Osteoblast (primary cell): ENCODE results near the gene RIC8B. TPM values are rescaled to one million over a fixed set of nuclear protein-coding genes. Genes with fewer than 3 reads are reported as not detected.

Source experiments
- DNase-seq: peaks from one replicate; pipeline ENCODE4 v3.0.0; 2011; ENCODE audit warnings: low spot score, mixed read lengths; ENCODE audit not compliant: insufficient read length; ENCODE audit errors: missing footprints
- H2AFZ ChIP-seq: 2 replicates; pipeline ENCODE4 v1.6.0; 2011; ENCODE audit warnings: mild to moderate bottlenecking, low read length
- H3K27ac ChIP-seq: 2 replicates; pipeline ENCODE4 v1.5.1; 2011; ENCODE audit warnings: mild to moderate bottlenecking, low read depth, low read length, moderate library complexity
- H3K27me3 ChIP-seq: 2 replicates; pipeline ENCODE4 v1.6.0; 2012; ENCODE audit warnings: mild to moderate bottlenecking, control low read depth, inconsistent platforms, low read length, moderate library complexity; ENCODE audit not compliant: insufficient read depth
- H3K36me3 ChIP-seq: 2 replicates; pipeline ENCODE4 v1.5.1; 2011; ENCODE audit warnings: mild to moderate bottlenecking, low read length, control low read depth, moderate library complexity; ENCODE audit not compliant: insufficient read depth
- H3K4me1 ChIP-seq: 2 replicates; pipeline ENCODE4 v1.5.1; 2011; ENCODE audit warnings: mild to moderate bottlenecking, low read length, control low read depth, moderate library complexity; ENCODE audit not compliant: insufficient read depth
- H3K4me2 ChIP-seq: 2 replicates; pipeline ENCODE4 v1.6.0; 2011; ENCODE audit warnings: mild to moderate bottlenecking, low read length; ENCODE audit not compliant: insufficient read depth
- H3K4me3 ChIP-seq: fragments of 200-600 bp; sonication (generic); 3 replicates; pipeline ENCODE4 v1.5.1; 2012; ENCODE audit warnings: mild to moderate bottlenecking, low read length, inconsistent platforms; ENCODE audit not compliant: insufficient read depth
- H3K79me2 ChIP-seq: 2 replicates; pipeline ENCODE4 v1.6.0; 2012; ENCODE audit warnings: mild to moderate bottlenecking, low read length, control low read depth, inconsistent platforms; ENCODE audit not compliant: insufficient read depth
- H3K9me3 ChIP-seq: 2 replicates; pipeline ENCODE4 v1.5.1; 2011; ENCODE audit warnings: low read depth, low read length, control low read depth
- H4K20me1 ChIP-seq: 2 replicates; pipeline ENCODE4 v1.6.0; 2012; ENCODE audit warnings: mild to moderate bottlenecking, low read length, control low read depth; ENCODE audit not compliant: insufficient read depth
- total RNA-seq: library from RNA; depleted of rRNA; stranded (reverse); fragments of >200 nt; gene quantifications from 2 replicates; pipeline ENCODE4 v1.2.3, GENCODE V29; 2012
- TF ChIP-seq, protein P1 (sequence below): IDR thresholded peaks from 2 replicates; pipeline ENCODE4 v1.5.1; 2011; ENCODE audit warnings: mild to moderate bottlenecking, low read depth, low read length, moderate library complexity; ENCODE audit errors: extremely low read depth

The RIC8B gene
- total RNA-seq, 1 donor: 13.4 TPM

DNA sequence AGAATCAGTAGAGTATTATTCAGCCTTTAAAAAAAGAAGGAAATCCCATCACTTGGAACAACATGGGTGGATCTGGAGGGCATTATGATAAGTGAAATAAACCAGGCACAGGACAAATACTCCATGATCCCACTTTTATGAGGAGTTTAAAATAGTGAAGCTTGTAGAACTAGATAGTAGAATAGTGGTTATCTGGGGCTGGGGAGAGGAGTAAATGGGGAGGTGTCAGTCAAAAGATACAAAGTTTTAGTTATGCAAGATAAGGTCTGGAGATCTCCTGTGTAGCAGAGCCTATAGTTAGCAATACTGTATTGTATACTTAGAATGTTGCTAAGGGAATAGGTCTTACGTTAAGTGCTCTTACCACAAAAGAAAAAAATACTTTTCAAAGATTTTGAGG lies 64.9 kb downstream of the RIC8B start:
- Histone ChIP-seq H3K79me2 (no peaks in the 10 kb centered on the region), H3K4me1 (peaks cover 13% of the 10 kb centered on the region), H4K20me1 (no peaks in the 10 kb centered on the region), H3K27ac (no peak overlapping the region), H3K9me3 (no peaks in the 10 kb centered on the region), H3K36me3 (peaks cover 9% of the 10 kb centered on the region), H3K27me3 (no peaks in the 10 kb centered on the region), H3K4me3 (no peak overlapping the region), H3K4me2 (no peak overlapping the region), H2AFZ (no peak overlapping the region)
- TF ChIP-seq, protein P1, sequence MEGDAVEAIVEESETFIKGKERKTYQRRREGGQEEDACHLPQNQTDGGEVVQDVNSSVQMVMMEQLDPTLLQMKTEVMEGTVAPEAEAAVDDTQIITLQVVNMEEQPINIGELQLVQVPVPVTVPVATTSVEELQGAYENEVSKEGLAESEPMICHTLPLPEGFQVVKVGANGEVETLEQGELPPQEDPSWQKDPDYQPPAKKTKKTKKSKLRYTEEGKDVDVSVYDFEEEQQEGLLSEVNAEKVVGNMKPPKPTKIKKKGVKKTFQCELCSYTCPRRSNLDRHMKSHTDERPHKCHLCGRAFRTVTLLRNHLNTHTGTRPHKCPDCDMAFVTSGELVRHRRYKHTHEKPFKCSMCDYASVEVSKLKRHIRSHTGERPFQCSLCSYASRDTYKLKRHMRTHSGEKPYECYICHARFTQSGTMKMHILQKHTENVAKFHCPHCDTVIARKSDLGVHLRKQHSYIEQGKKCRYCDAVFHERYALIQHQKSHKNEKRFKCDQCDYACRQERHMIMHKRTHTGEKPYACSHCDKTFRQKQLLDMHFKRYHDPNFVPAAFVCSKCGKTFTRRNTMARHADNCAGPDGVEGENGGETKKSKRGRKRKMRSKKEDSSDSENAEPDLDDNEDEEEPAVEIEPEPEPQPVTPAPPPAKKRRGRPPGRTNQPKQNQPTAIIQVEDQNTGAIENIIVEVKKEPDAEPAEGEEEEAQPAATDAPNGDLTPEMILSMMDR: no peak
- DNase-seq: no peak

DNA sequence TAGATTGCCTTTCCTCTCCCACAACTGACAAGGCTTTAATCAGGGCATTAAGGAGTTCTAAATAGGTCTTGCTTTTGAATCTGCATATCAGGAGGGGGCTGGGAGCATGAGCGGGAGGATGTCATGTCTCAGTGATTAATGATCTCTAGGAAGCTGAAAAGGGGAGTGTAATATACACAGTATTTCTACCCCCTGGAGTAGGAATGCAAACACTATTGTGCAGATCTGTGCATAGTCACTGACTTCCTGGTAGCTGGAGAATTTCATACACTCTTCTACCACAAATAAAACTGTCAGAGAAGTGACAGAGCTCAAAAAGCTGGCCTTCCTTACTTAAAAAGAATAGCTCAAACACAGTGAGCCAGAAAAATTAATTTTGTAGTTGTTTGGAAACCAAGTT lies 65.8 kb downstream of the RIC8B start:
- Histone ChIP-seq H3K27ac (no peak overlapping the region), H3K9me3 (no peaks in the 10 kb centered on the region), H3K4me3 (no peak overlapping the region), H4K20me1 (no peaks in the 10 kb centered on the region), H3K4me2 (no peak overlapping the region), H3K79me2 (no peaks in the 10 kb centered on the region), H3K36me3 (peaks cover 9% of the 10 kb centered on the region), H3K4me1 (peaks cover 13% of the 10 kb centered on the region), H3K27me3 (no peaks in the 10 kb centered on the region), H2AFZ (no peak overlapping the region)
- TF ChIP-seq, protein P1: no peak
- peak; percentile 26 for DNase-seq

DNA sequence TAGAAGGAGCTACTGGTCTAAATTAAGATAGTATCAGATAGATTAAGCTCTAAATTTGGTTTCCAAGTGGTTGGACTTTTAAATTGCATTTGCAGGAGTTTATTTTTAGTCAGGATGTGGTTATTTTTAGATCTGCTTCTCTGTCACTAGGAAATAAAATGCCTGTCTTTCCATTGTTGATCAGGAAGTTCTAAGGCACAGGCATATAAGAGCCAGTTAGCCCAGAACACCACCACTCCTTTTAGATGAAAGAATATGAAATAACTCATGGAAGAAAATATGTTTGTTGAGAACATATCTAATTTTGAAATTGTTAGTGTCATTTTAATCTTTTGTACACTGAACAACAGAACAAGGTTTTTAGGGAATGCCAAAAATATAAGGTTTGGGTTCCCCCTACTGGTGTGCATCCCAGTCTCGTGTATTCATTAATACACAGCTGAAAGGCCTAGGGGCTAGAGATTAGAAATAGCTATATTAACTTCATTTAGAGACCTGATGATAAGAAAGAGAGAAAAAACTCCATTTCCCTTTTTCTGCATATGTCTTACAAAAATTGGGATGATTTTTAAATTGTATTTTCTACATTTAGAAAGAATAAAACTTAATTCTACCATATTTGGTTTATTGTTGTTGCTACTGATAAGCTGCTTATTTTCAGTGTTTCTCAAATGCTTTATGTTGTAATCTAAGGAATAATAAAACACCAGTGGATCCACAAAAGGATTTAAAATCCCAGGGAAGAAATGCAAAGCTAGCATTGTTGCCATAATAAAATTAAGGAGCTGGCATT lies 67.2 kb downstream of the RIC8B start:
- peaks cover 15% of the 10 kb centered on the region for H3K36me3 ChIP-seq
- H3K79me2 ChIP-seq: no peaks in the 10 kb centered on the region
- DNase-seq: peak; percentile 68
- peak overlapping the region; percentile 45 for H3K27ac ChIP-seq
- no peaks in the 10 kb centered on the region for H3K27me3 ChIP-seq
- H3K4me3 ChIP-seq: no peak overlapping the region
- H3K4me1 ChIP-seq: peaks cover 13% of the 10 kb centered on the region
- H4K20me1 ChIP-seq: no peaks in the 10 kb centered on the region
- no peak overlapping the region for H3K4me2 ChIP-seq
- no peaks in the 10 kb centered on the region for H3K9me3 ChIP-seq
- TF ChIP-seq, protein P1: peak; percentile 66
- H2AFZ ChIP-seq: no peak overlapping the region

DNA sequence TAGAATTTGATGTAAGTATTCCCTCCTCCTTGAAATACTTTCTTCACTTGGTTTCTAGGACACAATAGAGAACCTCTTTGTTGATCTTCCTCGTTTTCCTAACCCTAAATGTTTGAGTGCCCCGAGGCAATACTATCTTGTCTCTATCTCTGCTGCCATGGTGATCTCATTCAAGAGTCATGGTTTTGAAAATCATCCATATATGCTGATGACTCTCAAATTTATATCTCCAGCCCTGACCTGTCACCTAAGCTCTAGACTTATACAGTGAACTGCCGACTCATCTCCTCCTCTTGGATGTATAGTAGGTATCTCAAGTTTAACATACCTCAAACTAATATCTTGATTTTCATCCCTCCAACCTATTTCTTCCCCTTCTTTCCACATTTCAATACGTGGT lies 71.4 kb downstream of the RIC8B start:
- Histone ChIP-seq H4K20me1 (no peaks in the 10 kb centered on the region), H3K4me2 (no peak overlapping the region), H3K4me3 (no peak overlapping the region), H2AFZ (no peak overlapping the region), H3K9me3 (no peaks in the 10 kb centered on the region), H3K36me3 (peaks cover 15% of the 10 kb centered on the region), H3K79me2 (no peaks in the 10 kb centered on the region), H3K27me3 (no peaks in the 10 kb centered on the region), H3K4me1 (peaks cover 6% of the 10 kb centered on the region), H3K27ac (no peak overlapping the region)
- TF ChIP-seq, protein P1: no peak
- no peak for DNase-seq
